Heart right ventricle (tissue), 16 donors: ENCODE results near the gene BTBD1. TPM values are rescaled to one million over a fixed set of nuclear protein-coding genes. Genes with fewer than 3 reads are reported as not detected.
A peak's percentile ranks its signal among the peaks of the same experiment; 100 is the strongest.
"Not testable (repeated sequence)": the region's sequence is repeated elsewhere in the genome, so short reads cannot be mapped to it uniquely, and the experiment has no call there.

Experiments
- ATAC-seq, 8 donors: fragments of 200-7000 bp; cut with Tn5 transposase; one replicate each; pipeline ENCODE4 v1.9.1; 2020; ENCODE audit warnings: mild to moderate bottlenecking in 8 of 8, moderate library complexity in 8 of 8, moderate number of reproducible peaks in 1 of 8
- DNase-seq, 2 donors: peaks; one replicate each; pipeline ENCODE4 v3.0.0-alpha.2; 2020
- H3K27ac ChIP-seq, 10 donors: fragments of 200-600 bp; sonication (generic) in 2 of 10; one replicate each; pipeline versions ENCODE4 v1.5.0 to v1.8.0; 2020 to 2022; ENCODE audit warnings: mild to moderate bottlenecking in 3 of 10
- H3K27me3 ChIP-seq, 7 donors: fragments of 200-600 bp; one replicate each; pipeline ENCODE4 v1.8.0; 2021 to 2022; ENCODE audit warnings: mild to moderate bottlenecking in 2 of 7
- H3K36me3 ChIP-seq, 9 donors: fragments of 200-600 bp; sonication (generic) in 1 of 9; one replicate each; pipeline versions ENCODE4 v1.5.0 to v1.8.0; 2020 to 2022; ENCODE audit warnings: mild to moderate bottlenecking in 2 of 9
- H3K4me1 ChIP-seq, 9 donors: fragments of 200-600 bp; sonication (generic) in 1 of 9; one replicate each; pipeline versions ENCODE4 v1.5.0 to v1.8.0; 2020 to 2022; ENCODE audit warnings: mild to moderate bottlenecking in 4 of 9
- H3K4me3 ChIP-seq, 10 donors: fragments of 200-600 bp; sonication (generic) in 2 of 10; one replicate each; pipeline versions ENCODE4 v1.5.0 to v1.8.0; 2020 to 2022; ENCODE audit warnings: mild to moderate bottlenecking in 7 of 10, moderate library complexity in 2 of 10
- H3K9me3 ChIP-seq, 11 donors: fragments of 200-600 bp in 10 of 11; sonication (generic) in 2 of 11; one replicate each; pipeline versions ENCODE4 v1.5.0 to v1.8.0; 2013 to 2022; ENCODE audit warnings: mild to moderate bottlenecking in 2 of 11, control low read depth in 1 of 11, moderate library complexity in 1 of 11
- CTCF ChIP-seq, 9 donors: fragments of 200-600 bp; sonication (generic) in 2 of 9; IDR thresholded peaks; one replicate each; pipeline versions ENCODE4 v1.5.0 to v1.8.0; 2021 to 2022; ENCODE audit warnings: antibody characterized with exemption in 9 of 9, mild to moderate bottlenecking in 5 of 9, moderate library complexity in 1 of 9
- WGBS, 2 donors: extraction: QIAGEN DNeasy Blood & Tissue Kit; methylation state at CpG; one replicate each; pipeline ENCODE4 v1.1.7; 2013; ENCODE audit warnings: inconsistent platforms in 1 of 2; 5-methylcytosine and 5-hydroxymethylcytosine counted together
- intact Hi-C, 10 donors: fragments of 100-400 bp; cut with DNase I; formaldehyde crosslinking; loops; one replicate each; pipeline versions ENCODE4 v1.11.1 to v1.14.2; 2022
- polyA plus RNA-seq, 2 donors: library from polyadenylated mRNA; stranded (reverse); fragments of 200-250 nt; gene quantifications; one replicate each; pipeline ENCODE4 v1.2.3, GENCODE V29; 2013
- total RNA-seq, 10 donors: library from RNA; stranded (reverse); fragmentation: NEBNext Ultra II Directional in 3 of 10; extraction: Animal tissue kit (Norgen Biotek cat#: 25700) in 3 of 10; gene quantifications; one replicate each; pipeline versions ENCODE4 v1.2.1 to v1.2.4, GENCODE V29; 2021 to 2023
- donor health status: Arrhythmogenic right ventricular cardiomyopathy.
- donor health status: ischemic (EF 13 %, LVEDD 7.1; RV severe dilation, severe dysfunction).
- donor health status: healthy with polysubstance abuse.
- donor health status: DM: no; HTN: yes; CAD: no.
- donor health status: DM: no; HTN: no; CAD: no.
- donor health status: ischemic (EF 25% LVEDD 6.9; RV normal size, moderate dysfunction).
- donor health status: ischemic (EF 25% LVEDD 5.7; RV mildly dilated, moderate dysfunction).
- donor health status: healthy.
- donor health status: DM: yes; HTN: yes; CAD: no.
- donor health status: Ischemic cardiomyopathy.
- donor health status: ischemic (EF 35%, LVEDD 5.7; RV mildly dilated, moderate dysfunction).
- donor health status: nonischemic (EF 11% LVEDD 7.7; RV severe dilation, severe dysfunction).
- donor health status: DM: yes; HTN: yes; CAD: no.
- donor health status: PGD.
- donor health status: ischemic (EF 29% LVEDD 5.4; RV normal size, mild dysfunction).
- donor health status: nonischemic (EF 23%, LVEDD 6.1; RV moderate dilation, normal function).

BTBD1 gene
- total and polyA plus RNA-seq, 12 donors, result 14.1 to 185 (median 149) TPM

GRCh38 chr15:83000672-83001031 lies 66.4 kb downstream of the BTBD1 start:
- H3K4me3 ChIP-seq, H3K9me3 ChIP-seq, H3K27me3 ChIP-seq, H3K4me1 ChIP-seq, DNase-seq, H3K27ac ChIP-seq: not testable (repeated sequence)
- TF ChIP-seq CTCF (IDR thresholded peaks at IDR 0.05), result peak in 1 of 9 donors; percentile 3
- peaks cover 0 to 25% (median 8%) of the 10 kb centered on the region in 9 donors for H3K36me3 ChIP-seq
- WGBS, 2 donors, result 94 to 95% methylated on average over 3 of the region's 3 CpGs
- intact Hi-C loops, result loop anchor here in 9 of 10 donors (1.0 to 10.0 kb wide), 7 partner anchors 150 to 466 kb away; partner anchors contain the start of genes HDGFL3 (in 1 of the 9) and RPS17 (in 1 of the 9)
- ATAC-seq, result peak in 1 of 8 donors; percentile 35

- intact Hi-C loops, result loop anchor here in 9 of 10 donors (1.0 to 10.0 kb wide), 7 partner anchors 150 to 465 kb away; partner anchors contain the start of genes HDGFL3 (in 1 of the 9) and RPS17 (in 1 of the 9)
- Histone ChIP-seq H3K9me3 (no peaks in the 10 kb centered on the region), H3K4me3 (peak overlapping the region in 7 of 10 donors; percentile 5 to 45 (median 31)), H3K4me1 (peaks cover 0 to 10% (median 6%) of the 10 kb centered on the region in 9 donors), H3K27me3 (no peaks in the 10 kb centered on the region), H3K36me3 (peaks cover 0 to 19% (median 4%) of the 10 kb centered on the region in 9 donors), H3K27ac (peak overlapping the region in 3 of 10 donors; percentile 10 to 24 (median 16))
- peak in 7 of 9 donors; percentile 46 to 69 (median 52) for TF ChIP-seq CTCF (IDR thresholded peaks at IDR 0.05)
- WGBS, 2 donors, result 13 to 17% methylated on average over 6 of the region's 6 CpGs
- peak; percentile 61 to 86 (median 80) for ATAC-seq
- DNase-seq, result no peak
Observed at GRCh38 chr15:82999905-83000671, 67.0 kb downstream of the BTBD1 start.

GRCh38 chr15:82999426-82999825 lies 67.6 kb downstream of the BTBD1 start:
- DNase-seq (no peak), ATAC-seq (no peak)
- H3K36me3 ChIP-seq, result peaks cover 0 to 13% (median 0%) of the 10 kb centered on the region in 9 donors
- no peak overlapping the region for H3K27ac ChIP-seq
- 88 to 91% methylated on average over 6 of the region's 6 CpGs for WGBS, 2 donors
- intact Hi-C loops, result no loop called here
- no peak overlapping the region for H3K4me3 ChIP-seq
- no peak for TF ChIP-seq CTCF (IDR thresholded peaks at IDR 0.05)
- H3K4me1 ChIP-seq, result peaks cover 0 to 10% (median 6%) of the 10 kb centered on the region in 9 donors
- H3K9me3 ChIP-seq, result no peaks in the 10 kb centered on the region
- no peaks in the 10 kb centered on the region for H3K27me3 ChIP-seq

- DNase-seq (no peak), ATAC-seq (no peak)
- no peaks in the 10 kb centered on the region for H3K27me3 ChIP-seq
- H3K9me3 ChIP-seq, result no peaks in the 10 kb centered on the region
- peaks cover 0 to 10% (median 6%) of the 10 kb centered on the region in 9 donors for H3K4me1 ChIP-seq
- intact Hi-C loops, result no loop called here
- H3K36me3 ChIP-seq, result peaks cover 0 to 17% (median 6%) of the 10 kb centered on the region in 9 donors
- no peak overlapping the region for H3K27ac ChIP-seq
- no peak overlapping the region for H3K4me3 ChIP-seq
- no peak for TF ChIP-seq CTCF (IDR thresholded peaks at IDR 0.05)
- 66 to 72% methylated on average over 3 of the region's 3 CpGs for WGBS, 2 donors
Observed at GRCh38 chr15:82995938-82996337, 71.1 kb downstream of the BTBD1 start.
